BLaER1 (cell line): Measurements from ENCODE around the gene GPR25.
"Not testable (repeated sequence)": the region's sequence is repeated elsewhere in the genome, so short reads cannot be mapped to it uniquely, and the experiment has no call there.

Experiments used
- H3K27ac ChIP-seq: shearing (Covaris generic); formaldehyde crosslinking; 2 replicates; pipeline ENCODE4 v1.8.1; 2022
- H3K27me3 ChIP-seq: shearing (Covaris generic); formaldehyde crosslinking; 2 replicates; pipeline ENCODE4 v1.8.1; 2022
- H3K36me3 ChIP-seq: shearing (Covaris generic); formaldehyde crosslinking; 2 replicates; pipeline ENCODE4 v1.8.1; 2022
- H3K4me1 ChIP-seq: shearing (Covaris generic); formaldehyde crosslinking; 2 replicates; pipeline ENCODE4 v1.8.1; 2022
- H3K4me2 ChIP-seq: shearing (Covaris generic); formaldehyde crosslinking; 2 replicates; pipeline ENCODE4 v1.8.1; 2022
- H3K4me3 ChIP-seq: shearing (Covaris generic); formaldehyde crosslinking; 2 replicates; pipeline ENCODE4 v1.8.1; 2022
- H3K9ac ChIP-seq: shearing (Covaris generic); formaldehyde crosslinking; 2 replicates; pipeline ENCODE4 v1.8.1; 2022
- H3K9me3 ChIP-seq: shearing (Covaris generic); formaldehyde crosslinking; 2 replicates; pipeline ENCODE4 v1.8.1; 2022
- H4K20me1 ChIP-seq: shearing (Covaris generic); formaldehyde crosslinking; 2 replicates; pipeline ENCODE4 v1.8.1; 2022
- Cebpa-rat ChIP-seq: shearing (Covaris generic); IDR thresholded peaks from 2 replicates; pipeline ENCODE4 v1.8.1; 2022

GPR25 gene

DNA sequence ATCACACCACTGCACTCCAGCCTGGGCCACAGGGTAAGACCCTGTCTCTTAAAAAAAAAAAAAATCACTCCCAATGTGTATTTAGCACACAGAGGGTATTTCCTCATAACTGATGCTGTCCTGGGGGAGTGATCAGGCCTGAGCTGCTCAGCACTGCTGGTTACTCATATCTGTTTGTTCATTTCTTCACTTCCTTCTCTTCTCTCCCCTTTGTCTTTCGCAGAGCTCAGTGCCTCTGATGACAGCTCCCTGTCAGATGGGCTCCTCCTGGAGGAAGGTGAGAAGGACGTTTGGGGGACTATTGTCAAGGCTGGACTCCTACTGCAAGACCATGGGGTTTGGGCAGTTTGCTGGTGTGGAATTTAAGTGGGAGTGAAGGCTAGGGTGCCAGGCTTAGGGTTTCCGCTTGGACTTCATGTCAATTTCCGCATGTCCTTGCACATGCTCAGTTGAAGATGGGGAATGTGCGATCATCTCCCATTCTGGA is 34.9 kb downstream of the GPR25 start:
- Histone ChIP-seq H3K27me3 (no peaks in the 10 kb centered on the region), H3K9ac (peak overlapping the region; percentile 29; the same call in 1 of the 2 replicates), H3K4me3 (no peak overlapping the region), H4K20me1 (no peaks in the 10 kb centered on the region), H3K4me2 (peak overlapping the region; percentile 71), H3K36me3 (no peaks in the 10 kb centered on the region), H3K27ac (peak overlapping the region; percentile 62; the same call in 1 of the 2 replicates), H3K4me1 (peaks cover 55% of the 10 kb centered on the region), H3K9me3 (no peaks in the 10 kb centered on the region)
- no peak for TF ChIP-seq Cebpa-rat

- H3K36me3 ChIP-seq: no peaks in the 10 kb centered on the region
- H4K20me1 ChIP-seq: no peaks in the 10 kb centered on the region
- no peaks in the 10 kb centered on the region for H3K9me3 ChIP-seq
- no peak for TF ChIP-seq Cebpa-rat
- H3K27me3 ChIP-seq: no peaks in the 10 kb centered on the region
- H3K4me3 ChIP-seq: no peak overlapping the region
- H3K4me1 ChIP-seq: peaks cover 62% of the 10 kb centered on the region
- peak overlapping the region; percentile 71 for H3K4me2 ChIP-seq
- peak overlapping the region; percentile 62; the same call in 1 of the 2 replicates for H3K27ac ChIP-seq
- H3K9ac ChIP-seq: peak overlapping the region; percentile 29; the same call in 1 of the 2 replicates
Observed at GRCh38 chr1:200908191-200908868, 35.5 kb downstream of the GPR25 start.

DNA sequence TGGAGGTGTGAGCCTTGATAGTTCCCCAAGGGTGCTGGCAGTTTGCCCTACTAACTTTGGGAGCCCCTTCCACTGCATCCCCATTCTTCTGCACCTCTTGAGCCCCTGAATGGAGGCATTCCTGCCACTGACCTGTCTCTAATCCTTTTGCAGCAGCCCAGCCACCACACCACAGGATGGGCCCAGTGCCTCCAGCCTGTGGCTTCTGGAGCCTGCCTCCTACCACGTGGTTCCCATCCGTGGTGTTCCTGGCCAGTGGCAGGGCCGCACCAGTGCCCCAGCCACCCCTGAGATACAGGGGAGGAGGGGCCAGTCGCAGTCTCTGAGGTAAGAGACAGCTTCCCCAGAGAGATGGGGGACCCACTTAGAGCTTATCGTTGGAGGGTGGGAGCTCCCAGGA is 36.3 kb downstream of the GPR25 start:
- no peak overlapping the region for H3K4me3 ChIP-seq
- no peaks in the 10 kb centered on the region for H4K20me1 ChIP-seq
- no peaks in the 10 kb centered on the region for H3K9me3 ChIP-seq
- no peak for TF ChIP-seq Cebpa-rat
- H3K27ac ChIP-seq: peak overlapping the region; percentile 62; the same call in 1 of the 2 replicates
- H3K36me3 ChIP-seq: no peaks in the 10 kb centered on the region
- no peaks in the 10 kb centered on the region for H3K27me3 ChIP-seq
- no peak overlapping the region for H3K9ac ChIP-seq
- H3K4me2 ChIP-seq: peak overlapping the region; percentile 71
- peaks cover 66% of the 10 kb centered on the region for H3K4me1 ChIP-seq

DNA sequence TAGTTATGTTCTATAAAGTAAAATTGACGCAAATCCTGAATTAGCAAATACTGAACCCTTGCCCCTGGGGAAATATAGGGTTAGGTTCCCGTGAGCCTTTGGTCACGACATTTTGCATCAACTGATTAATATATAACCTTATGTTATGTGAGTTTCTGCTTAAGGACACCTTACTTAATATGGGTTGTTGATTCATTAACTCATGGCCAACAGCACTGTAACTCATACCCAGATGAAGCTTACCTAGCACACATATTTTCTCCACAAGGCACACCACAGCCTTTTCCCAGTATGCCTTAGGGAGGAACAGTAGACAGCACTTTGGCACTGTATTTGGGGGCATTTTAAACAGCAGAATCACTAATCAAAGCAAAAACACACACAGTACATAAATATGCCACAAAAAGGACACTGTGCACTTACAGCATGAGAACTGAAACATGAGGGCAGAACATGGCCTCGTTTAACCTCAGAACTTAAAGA is 37.0 kb downstream of the GPR25 start:
- no peaks in the 10 kb centered on the region for H3K36me3 ChIP-seq
- H3K27ac ChIP-seq: no peak overlapping the region
- no peaks in the 10 kb centered on the region for H3K9me3 ChIP-seq
- peaks cover 69% of the 10 kb centered on the region for H3K4me1 ChIP-seq
- peak overlapping the region; percentile 71 for H3K4me2 ChIP-seq
- no peaks in the 10 kb centered on the region for H3K27me3 ChIP-seq
- TF ChIP-seq Cebpa-rat: no peak
- no peaks in the 10 kb centered on the region for H4K20me1 ChIP-seq
- no peak overlapping the region for H3K4me3 ChIP-seq
- no peak overlapping the region for H3K9ac ChIP-seq

DNA sequence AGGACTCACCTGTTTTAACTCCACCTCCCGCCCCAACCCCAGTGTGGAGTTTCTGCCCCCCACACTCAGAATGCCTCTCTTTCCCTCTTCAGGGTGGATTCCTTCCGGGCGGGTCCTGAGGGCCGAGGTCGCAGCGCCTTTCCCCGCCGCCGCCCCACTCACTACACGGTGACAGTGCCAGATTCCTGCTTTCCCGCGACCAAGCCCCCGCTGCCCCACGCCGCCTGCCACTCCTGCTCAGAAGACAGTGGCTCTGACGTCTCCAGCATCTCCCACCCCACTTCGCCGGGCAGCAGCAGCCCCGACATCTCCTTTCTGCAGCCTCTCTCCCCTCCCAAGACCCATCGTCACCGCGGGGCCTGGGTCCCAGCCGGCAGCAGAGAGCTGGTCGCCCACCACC is 38.6 kb downstream of the GPR25 start:
- Histone ChIP-seq H3K9ac (no peak overlapping the region), H3K27ac (no peak overlapping the region), H3K36me3 (no peaks in the 10 kb centered on the region), H4K20me1 (no peaks in the 10 kb centered on the region), H3K4me2 (no peak overlapping the region), H3K4me1 (peaks cover 65% of the 10 kb centered on the region), H3K4me3 (no peak overlapping the region), H3K9me3 (no peaks in the 10 kb centered on the region), H3K27me3 (no peaks in the 10 kb centered on the region)
- TF ChIP-seq Cebpa-rat: no peak

DNA sequence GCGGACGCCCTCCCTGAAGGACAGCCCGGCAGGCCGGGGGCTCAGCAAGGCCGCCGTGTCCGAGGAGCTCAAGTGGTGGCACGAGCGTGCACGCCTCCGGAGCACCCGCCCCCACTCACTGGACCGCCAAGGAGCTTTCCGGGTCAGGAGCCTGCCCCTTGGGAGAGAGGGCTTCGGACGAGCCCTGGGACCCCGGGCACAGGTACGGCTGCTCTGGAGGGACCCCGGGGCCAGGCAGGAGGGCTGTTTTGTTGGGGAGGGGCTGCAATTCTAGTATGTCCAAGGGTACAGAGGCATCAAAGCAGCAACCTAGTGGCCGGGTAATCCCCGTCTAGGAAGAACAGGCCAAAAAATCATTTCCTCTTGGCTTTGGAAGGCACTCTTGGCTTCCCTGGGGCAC is 39.2 kb downstream of the GPR25 start:
- not testable (repeated sequence) for H3K9ac ChIP-seq, H3K27me3 ChIP-seq, H3K9me3 ChIP-seq, H3K4me3 ChIP-seq, H4K20me1 ChIP-seq, H3K36me3 ChIP-seq, H3K27ac ChIP-seq, H3K4me2 ChIP-seq
- H3K4me1 ChIP-seq: peaks cover 65% of the 10 kb centered on the region

DNA sequence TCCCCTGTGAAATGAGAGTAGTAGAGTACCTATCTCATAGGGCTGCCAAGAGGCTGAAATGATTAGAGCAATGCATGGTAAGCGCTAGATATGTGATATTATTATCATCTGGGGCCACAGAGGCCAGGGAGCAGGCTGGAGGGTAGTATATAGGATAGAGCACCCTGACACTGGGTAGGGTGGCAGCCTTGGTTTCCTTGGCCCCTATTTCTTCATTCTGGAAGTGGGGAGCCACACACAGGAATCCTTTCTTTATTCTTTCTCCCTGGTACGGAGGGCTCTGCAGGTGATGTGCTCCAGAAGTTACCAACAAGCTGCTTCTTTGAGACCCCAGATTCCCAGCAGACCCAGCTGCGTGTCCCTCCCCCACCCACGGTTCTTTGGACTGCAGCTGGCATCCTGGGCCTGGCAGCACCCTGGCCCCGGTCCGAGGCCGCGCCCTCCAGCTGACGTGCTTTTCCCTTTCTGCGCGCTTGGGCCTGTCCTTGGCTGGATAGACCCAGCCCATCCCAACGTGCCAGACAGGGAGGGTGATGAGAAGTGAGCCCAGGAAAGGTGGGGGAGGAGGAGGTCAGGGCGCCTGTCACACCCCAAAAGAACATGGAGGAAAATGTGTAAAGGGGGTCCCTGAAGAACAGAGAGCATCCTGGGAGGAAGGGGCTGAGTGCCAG is 40.1 kb downstream of the GPR25 start:
- TF ChIP-seq Cebpa-rat: no peak
- Histone ChIP-seq H3K36me3 (no peaks in the 10 kb centered on the region), H3K27ac (no peak overlapping the region), H4K20me1 (no peaks in the 10 kb centered on the region), H3K4me3 (no peak overlapping the region), H3K4me1 (peaks cover 60% of the 10 kb centered on the region), H3K9me3 (no peaks in the 10 kb centered on the region), H3K4me2 (no peak overlapping the region), H3K9ac (no peak overlapping the region), H3K27me3 (no peaks in the 10 kb centered on the region)

- TF ChIP-seq Cebpa-rat: no peak
- Histone ChIP-seq H3K9ac (no peak overlapping the region), H3K4me1 (peaks cover 42% of the 10 kb centered on the region), H3K4me2 (peak overlapping the region; percentile 68), H3K27ac (peak overlapping the region; percentile 79), H3K36me3 (no peaks in the 10 kb centered on the region), H3K4me3 (no peak overlapping the region), H4K20me1 (no peaks in the 10 kb centered on the region), H3K27me3 (no peaks in the 10 kb centered on the region), H3K9me3 (no peaks in the 10 kb centered on the region)
Observed at GRCh38 chr1:200916152-200916551, 43.4 kb downstream of the GPR25 start.

GRCh38 chr1:200916681-200917080 is 43.9 kb downstream of the GPR25 start:
- H4K20me1 ChIP-seq: no peaks in the 10 kb centered on the region
- no peak overlapping the region for H3K9ac ChIP-seq
- peaks cover 42% of the 10 kb centered on the region for H3K4me1 ChIP-seq
- H3K9me3 ChIP-seq: no peaks in the 10 kb centered on the region
- H3K4me2 ChIP-seq: no peak overlapping the region
- H3K27me3 ChIP-seq: no peaks in the 10 kb centered on the region
- TF ChIP-seq Cebpa-rat: no peak
- no peaks in the 10 kb centered on the region for H3K36me3 ChIP-seq
- peak overlapping the region; percentile 79; the same call in 1 of the 2 replicates for H3K27ac ChIP-seq
- H3K4me3 ChIP-seq: no peak overlapping the region

- peak overlapping the region; percentile 79; the same call in 1 of the 2 replicates for H3K27ac ChIP-seq
- H3K27me3 ChIP-seq: no peaks in the 10 kb centered on the region
- no peak overlapping the region for H3K4me3 ChIP-seq
- TF ChIP-seq Cebpa-rat: no peak
- peaks cover 45% of the 10 kb centered on the region for H3K4me1 ChIP-seq
- H3K36me3 ChIP-seq: no peaks in the 10 kb centered on the region
- H3K9me3 ChIP-seq: no peaks in the 10 kb centered on the region
- no peak overlapping the region; the same call in 1 of the 2 replicates for H3K4me2 ChIP-seq
- no peak overlapping the region for H3K9ac ChIP-seq
- no peaks in the 10 kb centered on the region for H4K20me1 ChIP-seq
Observed at GRCh38 chr1:200917291-200917817, 44.6 kb downstream of the GPR25 start.
